Ishikawa (cell line): ENCODE data around the gene UBE2C.

ENCODE experiments used
- CEBPB ChIP-seq: IDR thresholded peaks from 2 replicates; pipeline ENCODE4 v1.6.1; 2012
- EGR1 ChIP-seq: IDR thresholded peaks from 2 replicates; pipeline ENCODE4 v1.6.1; 2012
- FOXM1 ChIP-seq: IDR thresholded peaks from 2 replicates; pipeline ENCODE4 v1.6.1; 2012; ENCODE audit warnings: low read depth, borderline replicate concordance
- RAD21 ChIP-seq: IDR thresholded peaks from 2 replicates; pipeline ENCODE4 v1.6.1; 2012; ENCODE audit warnings: low read depth
- TAF1 ChIP-seq: IDR thresholded peaks from 2 replicates; pipeline ENCODE4 v1.6.1; 2012; ENCODE audit warnings: low read depth, mild to moderate bottlenecking
- YY1 ChIP-seq: IDR thresholded peaks from 2 replicates; pipeline ENCODE4 v1.6.1; 2012; ENCODE audit warnings: low read depth
- TF ChIP-seq, protein P1 (sequence below): IDR thresholded peaks from 2 replicates; pipeline ENCODE4 v1.6.1; 2012; ENCODE audit warnings: low read depth, mild to moderate bottlenecking

DNA sequence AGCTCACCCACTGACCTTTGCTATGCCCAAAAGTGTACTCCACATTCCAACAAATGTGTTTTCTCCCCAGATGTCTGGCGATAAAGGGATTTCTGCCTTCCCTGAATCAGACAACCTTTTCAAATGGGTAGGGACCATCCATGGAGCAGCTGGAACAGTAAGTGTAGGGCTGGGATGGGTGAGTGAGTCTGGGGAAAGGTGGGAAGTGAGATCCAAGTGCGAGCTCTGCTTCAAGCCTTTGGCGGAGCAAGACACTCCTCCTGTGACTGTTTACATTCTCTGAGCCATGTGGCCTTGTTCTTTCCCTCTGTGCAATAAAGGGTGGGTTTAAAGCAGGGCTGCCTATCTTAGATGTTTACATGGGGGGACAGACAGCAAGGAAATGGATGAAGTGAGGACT is 1.9 kb downstream of the UBE2C start:
- TF ChIP-seq, protein P1, sequence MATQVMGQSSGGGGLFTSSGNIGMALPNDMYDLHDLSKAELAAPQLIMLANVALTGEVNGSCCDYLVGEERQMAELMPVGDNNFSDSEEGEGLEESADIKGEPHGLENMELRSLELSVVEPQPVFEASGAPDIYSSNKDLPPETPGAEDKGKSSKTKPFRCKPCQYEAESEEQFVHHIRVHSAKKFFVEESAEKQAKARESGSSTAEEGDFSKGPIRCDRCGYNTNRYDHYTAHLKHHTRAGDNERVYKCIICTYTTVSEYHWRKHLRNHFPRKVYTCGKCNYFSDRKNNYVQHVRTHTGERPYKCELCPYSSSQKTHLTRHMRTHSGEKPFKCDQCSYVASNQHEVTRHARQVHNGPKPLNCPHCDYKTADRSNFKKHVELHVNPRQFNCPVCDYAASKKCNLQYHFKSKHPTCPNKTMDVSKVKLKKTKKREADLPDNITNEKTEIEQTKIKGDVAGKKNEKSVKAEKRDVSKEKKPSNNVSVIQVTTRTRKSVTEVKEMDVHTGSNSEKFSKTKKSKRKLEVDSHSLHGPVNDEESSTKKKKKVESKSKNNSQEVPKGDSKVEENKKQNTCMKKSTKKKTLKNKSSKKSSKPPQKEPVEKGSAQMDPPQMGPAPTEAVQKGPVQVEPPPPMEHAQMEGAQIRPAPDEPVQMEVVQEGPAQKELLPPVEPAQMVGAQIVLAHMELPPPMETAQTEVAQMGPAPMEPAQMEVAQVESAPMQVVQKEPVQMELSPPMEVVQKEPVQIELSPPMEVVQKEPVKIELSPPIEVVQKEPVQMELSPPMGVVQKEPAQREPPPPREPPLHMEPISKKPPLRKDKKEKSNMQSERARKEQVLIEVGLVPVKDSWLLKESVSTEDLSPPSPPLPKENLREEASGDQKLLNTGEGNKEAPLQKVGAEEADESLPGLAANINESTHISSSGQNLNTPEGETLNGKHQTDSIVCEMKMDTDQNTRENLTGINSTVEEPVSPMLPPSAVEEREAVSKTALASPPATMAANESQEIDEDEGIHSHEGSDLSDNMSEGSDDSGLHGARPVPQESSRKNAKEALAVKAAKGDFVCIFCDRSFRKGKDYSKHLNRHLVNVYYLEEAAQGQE: no peak
- TF ChIP-seq RAD21 (no peak), FOXM1 (no peak), TAF1 (no peak), EGR1 (no peak), YY1 (no peak), CEBPB (no peak)
